GM12865 (cell line): ENCODE measurements around the gene BTBD16.

Experiments used
- DNase-seq: peaks from one replicate; pipeline ENCODE4 v3.0.0; 2010; ENCODE audit warnings: low read depth
- H3K4me3 ChIP-seq: 2 replicates; pipeline ENCODE4 v1.5.1; 2011; ENCODE audit warnings: mild to moderate bottlenecking, low read depth, low read length, control low read depth
- TF ChIP-seq, protein P1 (sequence below): IDR thresholded peaks from 2 replicates; pipeline ENCODE4 v1.5.1; 2011; ENCODE audit warnings: low read length, control low read depth, low read depth, inconsistent platforms; ENCODE audit not compliant: insufficient read depth; ENCODE audit errors: missing control alignments

The BTBD16 gene

GRCh38 chr10:122288262-122288661 lies 17.2 kb downstream of the BTBD16 start:
- H3K4me3 ChIP-seq, result no peak overlapping the region
- TF ChIP-seq, protein P1, sequence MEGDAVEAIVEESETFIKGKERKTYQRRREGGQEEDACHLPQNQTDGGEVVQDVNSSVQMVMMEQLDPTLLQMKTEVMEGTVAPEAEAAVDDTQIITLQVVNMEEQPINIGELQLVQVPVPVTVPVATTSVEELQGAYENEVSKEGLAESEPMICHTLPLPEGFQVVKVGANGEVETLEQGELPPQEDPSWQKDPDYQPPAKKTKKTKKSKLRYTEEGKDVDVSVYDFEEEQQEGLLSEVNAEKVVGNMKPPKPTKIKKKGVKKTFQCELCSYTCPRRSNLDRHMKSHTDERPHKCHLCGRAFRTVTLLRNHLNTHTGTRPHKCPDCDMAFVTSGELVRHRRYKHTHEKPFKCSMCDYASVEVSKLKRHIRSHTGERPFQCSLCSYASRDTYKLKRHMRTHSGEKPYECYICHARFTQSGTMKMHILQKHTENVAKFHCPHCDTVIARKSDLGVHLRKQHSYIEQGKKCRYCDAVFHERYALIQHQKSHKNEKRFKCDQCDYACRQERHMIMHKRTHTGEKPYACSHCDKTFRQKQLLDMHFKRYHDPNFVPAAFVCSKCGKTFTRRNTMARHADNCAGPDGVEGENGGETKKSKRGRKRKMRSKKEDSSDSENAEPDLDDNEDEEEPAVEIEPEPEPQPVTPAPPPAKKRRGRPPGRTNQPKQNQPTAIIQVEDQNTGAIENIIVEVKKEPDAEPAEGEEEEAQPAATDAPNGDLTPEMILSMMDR, result no peak
- DNase-seq, result no peak

DNA sequence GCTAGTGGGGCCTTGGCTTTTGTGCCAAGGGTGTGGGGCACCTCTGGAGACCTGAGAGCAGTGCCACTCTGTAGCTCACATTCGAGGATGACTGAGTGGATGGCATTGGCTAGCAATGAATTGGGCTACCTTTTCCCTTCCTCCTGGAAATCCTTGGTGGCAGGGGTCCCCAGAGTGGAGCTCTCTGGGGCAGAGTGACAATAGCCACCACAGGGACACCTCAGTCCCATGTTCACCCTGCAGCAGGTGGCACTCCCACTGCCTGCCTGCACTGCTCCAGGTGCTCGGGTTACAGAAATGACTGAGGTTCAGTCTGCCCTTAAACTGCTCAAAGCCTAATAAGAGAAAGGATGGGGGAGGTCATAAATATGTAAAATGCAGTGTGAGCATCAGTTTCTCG lies 17.8 kb downstream of the BTBD16 start:
- DNase-seq, result no peak

DNA sequence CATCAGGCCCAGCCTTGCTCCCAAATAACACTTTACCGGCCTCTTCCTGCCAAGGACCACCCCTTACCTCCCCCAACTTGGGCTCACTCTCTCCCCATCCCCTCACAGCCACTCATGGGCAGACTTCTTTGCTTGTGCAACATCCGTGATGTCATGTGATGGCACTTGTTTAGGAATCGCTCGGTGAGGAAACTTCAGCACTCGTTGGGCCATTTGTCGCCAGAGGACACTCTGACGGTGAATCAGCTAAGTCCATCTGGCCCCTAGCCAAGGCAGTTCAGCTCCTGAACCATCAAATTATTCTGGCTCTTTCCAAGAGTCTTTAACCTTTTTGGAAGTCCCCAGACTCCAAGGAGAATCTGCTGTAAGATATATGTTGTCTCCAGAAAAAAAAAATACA lies 19.2 kb downstream of the BTBD16 start:
- no peak overlapping the region for H3K4me3 ChIP-seq
- TF ChIP-seq, protein P1, result no peak
- DNase-seq, result no peak

More for the DNA sequence above, 17.8 kb downstream of the BTBD16 start:
- no peak overlapping the region for H3K4me3 ChIP-seq
- TF ChIP-seq, protein P1, result no peak

GRCh38 chr10:122290833-122291532 lies 19.9 kb downstream of the BTBD16 start:
- no peak overlapping the region for H3K4me3 ChIP-seq
- TF ChIP-seq, protein P1, result no peak
- no peak for DNase-seq

DNA sequence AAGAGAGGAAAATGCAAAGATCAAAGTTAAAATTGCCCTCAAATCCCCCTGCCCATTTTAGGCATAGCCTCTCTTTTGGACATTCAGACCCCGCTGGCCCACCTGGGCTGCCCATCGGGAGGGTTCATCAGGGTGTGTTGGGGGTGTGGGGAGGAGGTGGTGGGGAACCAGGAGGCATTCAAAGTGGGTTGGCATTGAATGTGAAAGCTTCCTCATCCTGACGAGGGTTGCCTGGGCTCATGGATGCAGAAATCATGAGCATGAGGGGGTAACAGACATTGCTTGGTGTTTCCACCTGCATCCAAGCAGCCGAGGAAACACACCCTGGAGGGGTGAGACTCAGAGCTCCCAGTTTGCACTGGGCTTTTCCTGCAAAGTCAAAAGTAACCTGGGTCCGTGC lies 20.6 kb downstream of the BTBD16 start:
- TF ChIP-seq, protein P1, result no peak
- DNase-seq, result no peak

DNA sequence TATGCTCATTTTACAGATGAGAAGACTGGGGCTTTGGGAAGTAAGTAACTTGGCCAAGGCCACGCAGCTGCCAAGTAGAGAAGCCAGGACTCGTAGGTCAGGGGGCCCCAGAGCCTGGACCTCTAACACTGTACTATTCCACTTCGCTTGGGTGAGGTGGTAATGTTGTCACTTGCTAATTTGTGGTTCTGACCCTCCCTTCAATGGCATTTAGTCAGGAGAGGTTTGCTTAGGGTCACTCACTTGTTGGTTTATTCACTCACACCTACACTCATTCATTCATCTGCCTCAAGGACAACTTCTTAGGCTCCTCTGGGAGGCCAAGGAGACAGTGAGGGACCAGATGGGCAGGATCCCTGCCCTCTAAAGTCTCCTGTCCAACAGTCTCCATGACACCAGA lies 21.3 kb downstream of the BTBD16 start:
- DNase-seq, result no peak
- TF ChIP-seq, protein P1, result no peak
- no peak overlapping the region for H3K4me3 ChIP-seq

More for the DNA sequence above, 20.6 kb downstream of the BTBD16 start:
- no peak overlapping the region for H3K4me3 ChIP-seq

DNA sequence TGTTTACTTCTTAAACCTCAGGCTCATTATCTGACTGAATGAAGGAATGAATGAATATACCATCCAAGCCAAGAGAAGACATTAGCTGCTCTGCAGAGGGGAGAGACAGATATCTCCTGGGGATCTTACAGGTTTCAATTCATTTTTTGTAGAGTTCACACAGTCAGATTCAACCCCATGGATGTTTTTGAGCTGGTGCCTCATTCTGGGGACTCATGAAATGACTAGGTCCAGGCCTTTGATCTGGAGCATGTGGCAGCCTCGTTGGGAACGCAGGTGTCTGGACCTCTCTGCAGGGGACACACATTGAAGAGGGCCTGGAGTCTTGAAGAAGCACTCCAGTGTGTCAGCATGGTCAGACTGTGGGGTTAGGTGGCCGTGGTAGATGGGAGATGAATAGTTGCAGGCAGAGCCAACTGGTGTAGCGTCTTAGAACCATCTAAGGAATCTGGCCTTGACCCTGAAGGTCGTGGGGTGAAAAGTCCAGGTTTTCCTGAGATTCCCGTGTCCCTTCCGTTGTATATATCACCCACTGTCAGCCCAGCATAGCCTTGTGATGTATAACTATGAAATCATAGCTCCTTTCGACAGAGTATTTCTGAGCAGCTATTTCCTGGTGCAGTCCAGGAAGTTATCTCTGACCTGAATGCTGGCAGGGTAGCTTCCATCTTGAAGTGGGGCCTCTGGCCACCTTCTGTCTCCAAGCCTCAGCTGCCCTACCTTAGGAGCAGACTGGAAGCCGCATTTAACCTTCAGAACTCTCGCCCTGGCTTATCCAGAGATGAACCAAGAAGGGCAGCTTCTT lies 22.3 kb downstream of the BTBD16 start:
- peak; percentile 41 for DNase-seq
- H3K4me3 ChIP-seq, result no peak overlapping the region
- TF ChIP-seq, protein P1, result no peak
